PFSK-1 (cell line): ENCODE results near the gene C8G.

ENCODE experiments used
- FOXP2 ChIP-seq: optimal IDR thresholded peaks from 2 replicates; pipeline ENCODE3; 2011; ENCODE audit warnings: borderline replicate concordance, control low read depth, inconsistent platforms; ENCODE audit not compliant: insufficient read depth; ENCODE audit errors: extremely low read length, extremely low read depth
- POLR2AphosphoS5 ChIP-seq: IDR thresholded peaks from 2 replicates; pipeline ENCODE4 v1.6.1; 2012; ENCODE audit warnings: low read depth, mild to moderate bottlenecking, control low read depth, low read length, moderate library complexity
- REST ChIP-seq, 2 experiments: IDR thresholded peaks; 2 replicates each; pipeline versions ENCODE4 v1.6.1 to v1.8.0; 2011 to 2012; ENCODE audit warnings: low read depth in 2 of 2, low read length in 2 of 2, control low read depth in 1 of 2, inconsistent platforms in 1 of 2, mild to moderate bottlenecking in 1 of 2, moderate library complexity in 1 of 2; ENCODE audit not compliant: insufficient read depth in 1 of 2
- SIN3A ChIP-seq: IDR thresholded peaks from 2 replicates; pipeline ENCODE4 v1.6.1; 2012; ENCODE audit warnings: mild to moderate bottlenecking, low read length, moderate library complexity, borderline replicate concordance; ENCODE audit not compliant: insufficient read depth
- TAF1 ChIP-seq: IDR thresholded peaks from 2 replicates; pipeline ENCODE4 v1.6.1; 2012; ENCODE audit warnings: low read length, control low read depth, borderline replicate concordance; ENCODE audit not compliant: insufficient read depth

C8G gene

DNA sequence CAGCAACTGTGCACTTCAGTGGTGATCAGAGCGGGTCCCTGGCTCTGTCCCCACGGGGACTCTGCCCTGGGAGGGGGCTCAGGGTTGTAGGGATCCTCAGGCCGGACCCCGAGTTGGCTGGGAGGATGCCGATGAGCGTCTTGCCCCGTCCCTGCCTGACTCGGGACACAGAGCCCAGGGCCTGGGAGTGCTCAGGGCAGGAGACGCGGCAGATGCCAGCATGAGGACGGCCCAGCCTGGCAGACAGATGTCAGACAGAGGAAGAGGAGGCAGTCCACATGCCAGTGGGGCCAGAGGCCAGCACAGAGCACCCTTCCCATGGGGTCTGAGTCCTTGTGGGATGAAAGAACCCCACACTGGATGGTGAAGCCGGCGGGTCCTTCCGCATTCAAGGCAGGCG lies 18.3 kb downstream of the C8G start:
- no peak for TF ChIP-seq REST (IDR thresholded peaks at IDR 0.05; ENCODE audit: insufficient read depth in 1 of 2, low read depth in 2 of 2, low read length in 2 of 2)
- no peak for TF ChIP-seq SIN3A
- no peak for TF ChIP-seq TAF1
- TF ChIP-seq FOXP2 = no peak
- no peak for TF ChIP-seq POLR2AphosphoS5

- TF ChIP-seq POLR2AphosphoS5 (no peak), TAF1 (no peak), SIN3A (no peak), FOXP2 (no peak), REST (IDR thresholded peaks at IDR 0.05; ENCODE audit: insufficient read depth in 1 of 2, low read depth in 2 of 2, low read length in 2 of 2) (no peak)
Measured at GRCh38 chr9:136963751-136964150, 18.7 kb downstream of the C8G start.

DNA sequence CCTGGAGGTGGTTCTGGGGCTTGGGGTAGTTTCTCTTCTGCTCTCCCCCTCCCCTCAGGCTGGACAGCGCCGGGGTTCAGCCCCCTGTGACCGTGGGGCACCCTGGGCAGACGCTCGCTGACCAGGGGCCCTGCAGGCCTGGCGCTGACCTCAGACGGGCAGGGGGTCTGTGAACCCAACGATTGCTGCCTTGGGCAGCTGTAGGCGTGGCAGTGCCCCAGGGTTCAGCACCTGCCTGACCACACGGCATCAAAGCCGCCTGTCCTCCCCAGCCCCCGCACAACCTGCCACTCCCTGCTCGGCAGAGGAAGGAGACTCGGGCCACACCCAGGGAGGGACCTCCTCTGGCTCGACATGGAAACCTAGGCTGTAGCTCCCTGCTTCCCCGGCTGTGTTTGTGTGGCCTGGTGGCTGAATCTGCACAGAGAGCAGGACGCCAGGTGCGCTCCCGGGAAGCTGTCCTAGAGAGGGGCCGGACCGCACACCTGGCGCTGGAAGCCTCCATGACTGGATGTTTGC lies 19.2 kb downstream of the C8G start:
- no peak for TF ChIP-seq TAF1
- no peak for TF ChIP-seq SIN3A
- no peak for TF ChIP-seq FOXP2
- TF ChIP-seq REST (IDR thresholded peaks at IDR 0.05; ENCODE audit: insufficient read depth in 1 of 2, low read depth in 2 of 2, low read length in 2 of 2) = peak in 1 of 2 experiments; percentile 40; a peak in 1 of 4 replicates
- no peak for TF ChIP-seq POLR2AphosphoS5

GRCh38 chr9:136964833-136965422 lies 19.9 kb downstream of the C8G start:
- no peak for TF ChIP-seq POLR2AphosphoS5
- no peak for TF ChIP-seq REST (IDR thresholded peaks at IDR 0.05; ENCODE audit: insufficient read depth in 1 of 2, low read depth in 2 of 2, low read length in 2 of 2)
- TF ChIP-seq TAF1 = no peak
- TF ChIP-seq FOXP2 = no peak
- no peak for TF ChIP-seq SIN3A
